Trophoblast cell (in vitro differentiated cells and primary cell): Measurements from ENCODE around the gene AGAP1.

Experiments
- DNase-seq, 2 donors: peaks; one replicate each; pipeline ENCODE4 v3.0.0-alpha.2; 2016
- H2AFZ ChIP-seq: 2 replicates; pipeline ENCODE4 v1.6.1; 2013; ENCODE audit warnings: low read length, moderate library complexity, mild to moderate bottlenecking; ENCODE audit not compliant: insufficient read depth, poor library complexity
- H2AK5ac ChIP-seq: 2 replicates; pipeline ENCODE4 v1.6.1; 2013; ENCODE audit warnings: mild to moderate bottlenecking, low read length
- H2BK120ac ChIP-seq: 2 replicates; pipeline ENCODE4 v1.6.1; 2013; ENCODE audit warnings: low read length, mild to moderate bottlenecking, moderate library complexity; ENCODE audit not compliant: insufficient read depth, poor library complexity
- H2BK12ac ChIP-seq: 2 replicates; pipeline ENCODE4 v1.6.1; 2013; ENCODE audit warnings: mild to moderate bottlenecking, low read length, moderate library complexity
- H2BK5ac ChIP-seq: 2 replicates; pipeline ENCODE4 v1.6.1; 2013; ENCODE audit warnings: low read length, low read depth, moderate library complexity, mild to moderate bottlenecking; ENCODE audit not compliant: poor library complexity
- H3K14ac ChIP-seq: 2 replicates; pipeline ENCODE4 v1.6.1; 2013; ENCODE audit warnings: mild to moderate bottlenecking, low read length
- H3K18ac ChIP-seq: 2 replicates; pipeline ENCODE4 v1.6.1; 2013; ENCODE audit warnings: mild to moderate bottlenecking, low read length
- H3K23ac ChIP-seq: 2 replicates; pipeline ENCODE4 v1.6.1; 2013; ENCODE audit warnings: low read length
- H3K27ac ChIP-seq: 2 replicates; pipeline ENCODE4 v1.5.1; 2013; ENCODE audit warnings: low read depth, mild to moderate bottlenecking, inconsistent platforms, low read length, moderate library complexity
- H3K27me3 ChIP-seq: 2 replicates; pipeline ENCODE4 v1.6.1; 2013; ENCODE audit warnings: inconsistent platforms, mild to moderate bottlenecking, low read length, moderate library complexity; ENCODE audit not compliant: insufficient read depth
- H3K36me3 ChIP-seq, 2 experiments: 1 replicate in 1 of 2; 2 replicates in 1 of 2; pipeline ENCODE4 v1.6.1; 2013; ENCODE audit warnings: low read length in 2 of 2, mild to moderate bottlenecking in 2 of 2, moderate library complexity in 1 of 2; ENCODE audit not compliant: insufficient read depth in 2 of 2, control insufficient read depth in 1 of 2
- H3K4ac ChIP-seq: 2 replicates; pipeline ENCODE4 v1.6.1; 2013; ENCODE audit warnings: low read depth, mild to moderate bottlenecking, low read length, moderate library complexity
- H3K4me1 ChIP-seq, 2 experiments: 1 replicate in 1 of 2; 2 replicates in 1 of 2; pipeline ENCODE4 v1.6.1; 2013; ENCODE audit warnings: low read length in 2 of 2, mild to moderate bottlenecking in 2 of 2, moderate library complexity in 1 of 2; ENCODE audit not compliant: insufficient read depth in 2 of 2, control insufficient read depth in 1 of 2
- H3K4me2 ChIP-seq: 2 replicates; pipeline ENCODE4 v1.6.1; 2013; ENCODE audit warnings: inconsistent platforms, mild to moderate bottlenecking, low read length, moderate library complexity
- H3K4me3 ChIP-seq: 2 replicates; pipeline ENCODE4 v1.5.1; 2013; ENCODE audit warnings: mild to moderate bottlenecking, low read depth, low read length, inconsistent platforms
- H3K79me1 ChIP-seq: one replicate; pipeline ENCODE4 v1.6.1; 2013; ENCODE audit warnings: low read length
- H3K79me2 ChIP-seq: 2 replicates; pipeline ENCODE4 v1.6.1; 2013; ENCODE audit warnings: low read length, mild to moderate bottlenecking; ENCODE audit not compliant: control insufficient read depth, insufficient read depth, poor library complexity
- H3K9ac ChIP-seq: 2 replicates; pipeline ENCODE4 v1.6.1; 2013; ENCODE audit warnings: mild to moderate bottlenecking, low read length
- H3K9me3 ChIP-seq: 2 replicates; pipeline ENCODE4 v1.6.1; 2013; ENCODE audit warnings: low read depth, mild to moderate bottlenecking, control low read depth, inconsistent platforms, low read length; ENCODE audit not compliant: insufficient read depth
- H4K12ac ChIP-seq: 2 replicates; pipeline ENCODE4 v1.6.1; 2013; ENCODE audit warnings: low read depth, mild to moderate bottlenecking, low read length, moderate library complexity
- H4K8ac ChIP-seq: 2 replicates; pipeline ENCODE4 v1.6.1; 2013; ENCODE audit warnings: low read depth, mild to moderate bottlenecking, low read length, moderate library complexity
- H4K91ac ChIP-seq: one replicate; pipeline ENCODE4 v1.6.1; 2013; ENCODE audit warnings: low read depth, mild to moderate bottlenecking, low read length, moderate library complexity
- WGBS: extraction: QIAGEN DNeasy Blood & Tissue Kit; methylation state at CpG from one replicate; pipeline ENCODE4 v1.1.7; 2013; ENCODE audit warnings: missing lambda C conversion rate; ENCODE audit not compliant: insufficient read length, insufficient coverage; ENCODE audit errors: extremely low coverage; 5-methylcytosine and 5-hydroxymethylcytosine counted together

The AGAP1 gene

GRCh38 chr2:236128321-236128720, 634.5 kb downstream of the AGAP1 start:
- H3K9me3 ChIP-seq, result peaks cover 2% of the 10 kb centered on the region
- WGBS, result no CpG with 5 or more reads among the region's 17 CpGs
- H3K79me1 ChIP-seq, result no peaks in the 10 kb centered on the region
- no peak overlapping the region for H2BK5ac ChIP-seq
- no peak overlapping the region for H3K14ac ChIP-seq
- H3K23ac ChIP-seq, result no peak overlapping the region
- H3K4me1 ChIP-seq, result no peaks in the 10 kb centered on the region
- no peak overlapping the region for H2BK120ac ChIP-seq
- no peak overlapping the region for H4K12ac ChIP-seq
- peaks cover 2 to 6% of the 10 kb centered on the region in 2 experiments for H3K36me3 ChIP-seq
- no peak overlapping the region for H3K4ac ChIP-seq
- no peaks in the 10 kb centered on the region for H3K27me3 ChIP-seq
- H3K79me2 ChIP-seq, result no peaks in the 10 kb centered on the region
- H2AFZ ChIP-seq, result no peak overlapping the region
- H4K91ac ChIP-seq, result no peak overlapping the region
- DNase-seq, result no peak
- H3K27ac ChIP-seq, result no peak overlapping the region
- H3K4me3 ChIP-seq, result no peak overlapping the region
- no peak overlapping the region for H2AK5ac ChIP-seq
- no peak overlapping the region for H4K8ac ChIP-seq
- H3K18ac ChIP-seq, result no peak overlapping the region
- no peak overlapping the region for H3K4me2 ChIP-seq
- no peak overlapping the region for H3K9ac ChIP-seq
- no peak overlapping the region for H2BK12ac ChIP-seq

GRCh38 chr2:236129935-236130334, 636.1 kb downstream of the AGAP1 start:
- H3K27ac ChIP-seq, result no peak overlapping the region
- H3K27me3 ChIP-seq, result no peaks in the 10 kb centered on the region
- peaks cover 2% of the 10 kb centered on the region for H3K9me3 ChIP-seq
- H3K79me1 ChIP-seq, result no peaks in the 10 kb centered on the region
- no peak overlapping the region for H3K4me3 ChIP-seq
- H3K4me1 ChIP-seq, result no peaks in the 10 kb centered on the region
- no peak overlapping the region for H3K18ac ChIP-seq
- no peak overlapping the region for H3K4me2 ChIP-seq
- DNase-seq, result no peak
- no peak overlapping the region for H3K4ac ChIP-seq
- H3K9ac ChIP-seq, result no peak overlapping the region
- WGBS, result no CpG with 5 or more reads among the region's 4 CpGs
- H2AFZ ChIP-seq, result no peak overlapping the region
- H3K36me3 ChIP-seq, result peaks cover 2 to 3% of the 10 kb centered on the region in 2 experiments
- no peaks in the 10 kb centered on the region for H3K79me2 ChIP-seq
- H2BK12ac ChIP-seq, result no peak overlapping the region
- H4K8ac ChIP-seq, result no peak overlapping the region
- no peak overlapping the region for H2AK5ac ChIP-seq
- no peak overlapping the region for H3K23ac ChIP-seq
- no peak overlapping the region for H4K91ac ChIP-seq
- no peak overlapping the region for H4K12ac ChIP-seq
- no peak overlapping the region for H3K14ac ChIP-seq
- H2BK5ac ChIP-seq, result no peak overlapping the region
- H2BK120ac ChIP-seq, result no peak overlapping the region

DNA sequence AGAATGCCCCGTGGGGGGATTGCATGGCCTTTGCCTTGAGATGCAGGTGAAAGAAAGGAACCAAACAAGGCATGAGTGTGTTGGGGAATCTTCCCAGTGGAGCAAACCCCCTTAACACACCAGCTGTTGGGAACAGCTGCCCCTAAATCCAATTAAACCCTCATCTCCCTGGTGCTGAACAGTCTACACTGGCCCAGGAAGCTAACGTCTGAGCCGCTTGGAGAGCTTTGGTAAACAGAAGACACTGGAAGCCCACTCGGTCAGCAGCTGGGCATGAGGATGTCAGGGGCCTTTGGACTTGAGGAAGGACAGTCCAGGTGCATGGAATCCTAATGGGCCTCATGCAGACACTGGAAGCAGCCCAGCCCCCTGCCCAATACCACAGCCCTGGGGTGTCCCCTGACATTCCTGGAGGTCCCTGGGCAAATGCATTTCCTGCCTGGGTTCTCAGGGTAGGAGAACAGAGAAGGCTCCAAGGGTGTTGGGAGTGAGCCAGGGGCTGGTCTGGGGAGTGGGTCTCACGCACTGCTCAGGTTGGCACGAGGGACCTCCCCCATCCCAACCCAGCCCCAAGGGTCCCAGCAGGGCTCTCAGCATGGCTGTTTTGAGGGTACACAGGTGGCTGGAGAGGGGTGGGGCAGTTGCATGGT, 636.6 kb downstream of the AGAP1 start:
- Histone ChIP-seq H3K79me2 (no peaks in the 10 kb centered on the region), H3K9ac (no peak overlapping the region), H4K91ac (no peak overlapping the region), H3K4me1 (no peaks in the 10 kb centered on the region), H3K23ac (no peak overlapping the region), H3K27me3 (no peaks in the 10 kb centered on the region), H3K4me2 (no peak overlapping the region), H2BK12ac (no peak overlapping the region), H2AK5ac (no peak overlapping the region), H3K14ac (no peak overlapping the region), H4K8ac (no peak overlapping the region), H3K79me1 (no peaks in the 10 kb centered on the region), H3K4me3 (no peak overlapping the region), H2BK5ac (no peak overlapping the region), H3K27ac (no peak overlapping the region), H4K12ac (no peak overlapping the region), H2BK120ac (no peak overlapping the region), H3K4ac (no peak overlapping the region), H3K36me3 (peaks cover 2 to 3% of the 10 kb centered on the region in 2 experiments), H2AFZ (no peak overlapping the region), H3K9me3 (peaks cover 2% of the 10 kb centered on the region), H3K18ac (no peak overlapping the region)
- DNase-seq, result no peak
- WGBS, result no CpG with 5 or more reads among the region's 6 CpGs

DNA sequence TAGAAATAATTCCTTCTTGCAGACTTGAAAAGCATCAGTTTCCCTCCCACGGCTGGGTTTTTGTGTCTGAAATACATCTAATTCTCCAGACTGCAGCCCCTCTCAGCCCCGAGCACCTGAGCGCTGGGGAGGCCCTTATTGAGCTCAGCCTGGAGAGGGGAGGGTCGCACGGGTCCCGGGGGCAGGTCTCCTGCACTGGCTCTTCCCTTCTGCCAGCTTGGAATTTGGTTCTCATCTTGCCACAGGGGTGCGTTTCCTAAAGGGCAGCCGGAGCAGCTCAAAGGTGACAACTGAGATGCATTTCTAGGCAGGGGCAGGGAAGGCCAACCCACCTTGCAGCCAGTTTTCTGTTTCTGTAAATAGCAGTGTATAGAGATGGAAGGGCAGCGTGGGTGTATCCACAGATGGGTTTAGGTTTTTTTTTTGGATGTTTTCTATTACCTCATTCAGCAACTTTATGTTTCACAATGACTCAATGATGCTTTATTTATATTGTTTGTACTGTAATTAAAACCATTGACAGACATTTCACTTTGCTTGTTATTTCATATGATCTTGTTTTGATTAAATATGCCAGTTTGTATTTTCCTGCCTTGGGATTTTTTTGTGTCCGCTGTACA, 637.3 kb downstream of the AGAP1 start:
- Histone ChIP-seq H3K4me3 (no peak overlapping the region), H3K4me2 (no peak overlapping the region), H3K14ac (no peak overlapping the region), H2BK120ac (no peak overlapping the region), H3K79me2 (no peaks in the 10 kb centered on the region), H3K9ac (no peak overlapping the region), H2AK5ac (no peak overlapping the region), H3K9me3 (peaks cover 2% of the 10 kb centered on the region), H3K36me3 (peaks cover 0 to 3% of the 10 kb centered on the region in 2 experiments), H3K4me1 (no peaks in the 10 kb centered on the region), H3K79me1 (no peaks in the 10 kb centered on the region), H3K18ac (no peak overlapping the region), H3K27me3 (no peaks in the 10 kb centered on the region), H2AFZ (no peak overlapping the region), H3K4ac (no peak overlapping the region), H3K23ac (no peak overlapping the region), H4K8ac (no peak overlapping the region), H4K12ac (no peak overlapping the region), H2BK12ac (no peak overlapping the region), H3K27ac (no peak overlapping the region), H4K91ac (no peak overlapping the region), H2BK5ac (no peak overlapping the region)
- WGBS, result no CpG with 5 or more reads among the region's 10 CpGs
- no peak for DNase-seq
